NT2/D1 (cell line): ENCODE results near the gene ABLIM1.

Source experiments
- YY1 ChIP-seq: IDR thresholded peaks from 2 replicates; pipeline ENCODE4 v1.6.1; 2011; ENCODE audit not compliant: insufficient read length, insufficient read depth
- ZNF274 ChIP-seq: IDR thresholded peaks from 2 replicates; pipeline ENCODE4 v1.6.1; 2011; ENCODE audit warnings: mild to moderate bottlenecking, low read depth, low read length

DNA sequence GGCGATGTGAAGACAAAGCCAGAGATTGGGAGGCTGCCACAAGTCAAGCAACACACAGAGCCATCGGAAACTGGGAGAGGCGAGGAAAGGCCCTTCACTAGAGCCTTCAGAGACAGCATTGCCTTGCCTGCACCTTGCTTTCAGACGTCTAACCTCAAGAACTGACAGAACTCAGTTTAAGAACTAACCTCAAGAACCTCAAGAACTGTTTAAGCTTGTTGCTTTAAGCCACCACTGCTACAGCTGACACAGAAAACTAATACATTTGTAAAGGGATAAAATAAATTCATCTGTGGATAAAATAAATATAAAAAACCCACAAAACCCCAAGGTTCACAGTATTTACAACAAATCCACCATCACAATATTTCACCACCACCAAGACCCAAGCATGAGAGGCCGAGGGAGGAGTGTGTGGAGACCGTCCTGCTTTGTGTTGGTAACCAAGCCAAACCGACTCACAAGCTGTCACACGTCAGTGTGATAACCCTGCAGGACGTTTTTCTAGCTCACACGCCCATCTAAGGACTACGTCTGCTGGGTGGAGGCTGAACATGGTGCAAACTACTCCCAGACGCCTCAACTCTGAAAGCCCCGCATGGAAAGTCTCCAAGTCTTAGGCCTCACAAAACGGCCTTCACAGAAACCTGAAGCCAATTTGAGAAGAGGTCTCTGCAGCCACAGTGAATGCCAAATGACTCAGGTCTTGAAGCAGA is 116.8 kb downstream of the ABLIM1 start:
- TF ChIP-seq ZNF274: no peak
- TF ChIP-seq YY1: no peak
